Mesenchymal stem cell (in vitro differentiated cells and primary cell): ENCODE measurements around the gene NCKAP1.

Experiments
- DNase-seq: peaks from one replicate; pipeline ENCODE4 v3.0.0-alpha.2; 2013
- H2AFZ ChIP-seq: one replicate; pipeline ENCODE4 v1.6.1; 2013; ENCODE audit warnings: low read depth, mild to moderate bottlenecking, control low read depth, inconsistent platforms, low read length, moderate library complexity
- H2AK5ac ChIP-seq: 2 replicates; pipeline ENCODE4 v1.6.1; 2013; ENCODE audit warnings: low read length, moderate library complexity, mild to moderate bottlenecking, inconsistent platforms; ENCODE audit not compliant: severe bottlenecking
- H2BK120ac ChIP-seq: one replicate; pipeline ENCODE4 v1.6.1; 2013; ENCODE audit warnings: low read depth, mild to moderate bottlenecking, inconsistent platforms, low read length, moderate library complexity
- H2BK12ac ChIP-seq, 2 experiments: one replicate each; pipeline ENCODE4 v1.6.1; 2013; ENCODE audit warnings: inconsistent platforms in 2 of 2, low read length in 2 of 2, mild to moderate bottlenecking in 2 of 2, moderate library complexity in 2 of 2, control low read depth in 1 of 2
- H2BK15ac ChIP-seq: one replicate; pipeline ENCODE4 v1.6.1; 2013; ENCODE audit warnings: mild to moderate bottlenecking, low read depth, inconsistent platforms; ENCODE audit not compliant: poor library complexity, severe bottlenecking
- H2BK5ac ChIP-seq: 2 replicates; pipeline ENCODE4 v1.6.1; 2013; ENCODE audit warnings: low read depth, mild to moderate bottlenecking, low read length, control low read depth, inconsistent platforms; ENCODE audit not compliant: poor library complexity, severe bottlenecking
- H3K14ac ChIP-seq, 2 experiments: one replicate each; pipeline ENCODE4 v1.6.1; 2013; ENCODE audit warnings: inconsistent platforms in 2 of 2, low read length in 2 of 2, control low read depth in 1 of 2, mild to moderate bottlenecking in 1 of 2, moderate library complexity in 1 of 2
- H3K18ac ChIP-seq, 2 experiments: one replicate each; pipeline ENCODE4 v1.6.1; 2013; ENCODE audit warnings: inconsistent platforms in 2 of 2, low read length in 2 of 2, control low read depth in 1 of 2, low read depth in 1 of 2, mild to moderate bottlenecking in 1 of 2
- H3K23ac ChIP-seq, 2 experiments: one replicate each; pipeline ENCODE4 v1.6.1; 2013; ENCODE audit warnings: inconsistent platforms in 2 of 2, low read length in 2 of 2, mild to moderate bottlenecking in 2 of 2, moderate library complexity in 2 of 2, control low read depth in 1 of 2
- H3K27ac ChIP-seq: 2 replicates; pipeline ENCODE4 v1.5.1; 2013; ENCODE audit warnings: mild to moderate bottlenecking, moderate library complexity, low read length, control low read depth, inconsistent platforms; ENCODE audit not compliant: poor library complexity, severe bottlenecking
- H3K27me3 ChIP-seq, 2 experiments: 2 replicates each; pipeline versions ENCODE4 v1.6.1 to v1.7.0; 2013; ENCODE audit warnings: low read length in 2 of 2, mild to moderate bottlenecking in 2 of 2, moderate library complexity in 2 of 2, control low read depth in 1 of 2, inconsistent platforms in 1 of 2; ENCODE audit not compliant: control insufficient read depth in 1 of 2, insufficient read depth in 1 of 2
- H3K36me3 ChIP-seq, 2 experiments: 2 replicates each; pipeline versions ENCODE4 v1.6.1 to v1.7.0; 2013; ENCODE audit warnings: low read length in 2 of 2, control low read depth in 1 of 2, inconsistent platforms in 1 of 2, low read depth in 1 of 2, mild to moderate bottlenecking in 1 of 2; ENCODE audit not compliant: insufficient read depth in 2 of 2, control insufficient read depth in 1 of 2
- H3K4ac ChIP-seq, 2 experiments: one replicate each; pipeline ENCODE4 v1.6.1; 2013; ENCODE audit warnings: inconsistent platforms in 2 of 2, low read length in 2 of 2, mild to moderate bottlenecking in 2 of 2, moderate library complexity in 2 of 2, control low read depth in 1 of 2, low read depth in 1 of 2
- H3K4me1 ChIP-seq: 2 replicates; pipeline ENCODE4 v1.6.1; 2013; ENCODE audit warnings: low read depth, low read length, control low read depth; ENCODE audit not compliant: control insufficient read depth, insufficient read depth
- H3K4me2 ChIP-seq: 2 replicates; pipeline ENCODE4 v1.6.1; 2013; ENCODE audit warnings: low read length, mild to moderate bottlenecking, inconsistent platforms; ENCODE audit not compliant: poor library complexity, severe bottlenecking
- H3K4me3 ChIP-seq, 2 experiments: 2 replicates each; pipeline versions ENCODE4 v1.5.1 to v1.7.0; 2013; ENCODE audit warnings: low read length in 2 of 2, mild to moderate bottlenecking in 2 of 2, control low read depth in 1 of 2, low read depth in 1 of 2; ENCODE audit not compliant: insufficient read depth in 1 of 2
- H3K79me1 ChIP-seq: replicated peaks from 2 replicates; pipeline ENCODE4 v1.6.1; 2013; ENCODE audit warnings: mild to moderate bottlenecking, control low read depth, low read length, inconsistent platforms; ENCODE audit not compliant: poor library complexity, severe bottlenecking
- H3K9ac ChIP-seq: 2 replicates; pipeline ENCODE4 v1.7.0; 2013; ENCODE audit warnings: mild to moderate bottlenecking, low read length, moderate library complexity
- H3K9me3 ChIP-seq: 2 replicates; pipeline ENCODE4 v1.7.0; 2013; ENCODE audit warnings: mild to moderate bottlenecking, low read length; ENCODE audit not compliant: control insufficient read depth
- H4K8ac ChIP-seq: one replicate; pipeline ENCODE4 v1.6.1; 2013; ENCODE audit warnings: inconsistent platforms, mild to moderate bottlenecking, low read length, moderate library complexity
- H4K91ac ChIP-seq: one replicate; pipeline ENCODE4 v1.6.1; 2013; ENCODE audit warnings: mild to moderate bottlenecking, low read length, inconsistent platforms
- WGBS: methylation state at CpG from one replicate; pipeline ENCODE4 v1.1.7; 2013; ENCODE audit warnings: mixed read lengths; 5-methylcytosine and 5-hydroxymethylcytosine counted together

The NCKAP1 gene

DNA sequence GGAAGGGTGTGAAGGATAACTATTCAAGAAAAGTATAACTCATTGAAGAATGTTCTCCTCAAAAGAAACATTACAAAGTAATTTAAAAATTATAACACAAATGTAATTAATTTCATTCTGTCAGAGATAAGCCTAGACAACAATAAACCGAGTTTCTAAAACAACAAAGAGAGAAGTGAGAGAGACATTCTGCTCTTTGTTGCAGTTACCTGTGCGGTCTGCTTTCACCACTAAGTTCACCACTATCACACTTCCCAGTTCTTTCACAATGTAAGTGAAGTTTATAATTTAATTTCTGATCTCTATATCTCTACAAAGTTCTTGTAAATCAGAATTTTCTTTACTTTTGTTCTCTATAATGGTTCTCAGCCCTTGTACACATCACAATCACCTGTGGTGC, 95.5 kb downstream of the NCKAP1 start:
- H3K23ac ChIP-seq: no peak overlapping the region
- no peak overlapping the region for H3K4me3 ChIP-seq
- WGBS: 86% methylated on average over 1 of the region's 2 CpGs
- no peaks in the 10 kb centered on the region for H3K9me3 ChIP-seq
- peaks cover 5 to 84% of the 10 kb centered on the region in 2 experiments for H3K36me3 ChIP-seq
- H3K18ac ChIP-seq: no peak overlapping the region
- H3K27ac ChIP-seq: no peak overlapping the region
- H3K4me2 ChIP-seq: no peak overlapping the region
- H4K8ac ChIP-seq: no peak overlapping the region
- H4K91ac ChIP-seq: no peak overlapping the region
- H3K79me1 ChIP-seq: peaks cover 16% of the 10 kb centered on the region
- no peak overlapping the region for H2BK120ac ChIP-seq
- H2BK15ac ChIP-seq: no peak overlapping the region
- H3K27me3 ChIP-seq: no peaks in the 10 kb centered on the region
- H3K4me1 ChIP-seq: no peaks in the 10 kb centered on the region
- H2AFZ ChIP-seq: no peak overlapping the region
- no peak for DNase-seq
- no peak overlapping the region for H3K9ac ChIP-seq
- H2BK5ac ChIP-seq: no peak overlapping the region
- no peak overlapping the region for H2AK5ac ChIP-seq
- no peak overlapping the region for H3K4ac ChIP-seq
- no peak overlapping the region for H3K14ac ChIP-seq
- H2BK12ac ChIP-seq: no peak overlapping the region

DNA sequence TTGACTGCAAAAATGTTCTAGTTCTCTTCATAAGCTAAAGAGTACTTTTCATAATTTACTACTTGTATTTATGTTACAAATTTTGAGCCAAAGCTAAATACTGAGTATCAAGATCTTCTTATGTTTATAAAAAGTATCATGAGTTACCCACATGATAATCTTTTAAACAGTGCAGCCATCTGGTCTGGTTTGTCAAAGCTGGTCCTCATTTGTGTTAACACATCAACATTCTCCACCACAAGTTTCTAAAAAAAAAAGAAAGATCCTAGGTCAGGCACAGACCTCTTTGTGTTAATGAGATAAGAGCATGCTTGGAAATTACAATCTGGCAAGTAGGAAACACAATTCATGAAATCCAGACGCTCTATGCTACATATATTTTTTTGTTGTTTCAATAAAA, 96.3 kb downstream of the NCKAP1 start:
- Histone ChIP-seq H3K36me3 (peaks cover 5 to 85% of the 10 kb centered on the region in 2 experiments), H2BK12ac (no peak overlapping the region), H4K8ac (no peak overlapping the region), H2AK5ac (no peak overlapping the region), H3K4me1 (no peaks in the 10 kb centered on the region), H3K79me1 (peaks cover 17% of the 10 kb centered on the region), H3K14ac (no peak overlapping the region), H3K9me3 (no peaks in the 10 kb centered on the region), H3K9ac (no peak overlapping the region), H2BK15ac (no peak overlapping the region), H3K27ac (no peak overlapping the region), H2BK5ac (no peak overlapping the region), H2BK120ac (no peak overlapping the region), H3K23ac (no peak overlapping the region), H3K4ac (no peak overlapping the region), H3K18ac (no peak overlapping the region), H3K4me2 (no peak overlapping the region), H4K91ac (no peak overlapping the region), H3K27me3 (no peaks in the 10 kb centered on the region), H3K4me3 (no peak overlapping the region), H2AFZ (no peak overlapping the region)
- no CpG with 5 or more reads among the region's 1 CpG for WGBS
- DNase-seq: peak; percentile 65

- no peaks in the 10 kb centered on the region for H3K9me3 ChIP-seq
- H3K27ac ChIP-seq: no peak overlapping the region
- H2AFZ ChIP-seq: no peak overlapping the region
- no peaks in the 10 kb centered on the region for H3K27me3 ChIP-seq
- no peak overlapping the region for H2BK12ac ChIP-seq
- no peak overlapping the region for H3K18ac ChIP-seq
- H2BK5ac ChIP-seq: no peak overlapping the region
- H3K9ac ChIP-seq: no peak overlapping the region
- H3K4me1 ChIP-seq: no peaks in the 10 kb centered on the region
- no peak overlapping the region for H2BK15ac ChIP-seq
- no peak overlapping the region for H4K91ac ChIP-seq
- no peak overlapping the region for H2BK120ac ChIP-seq
- no peak overlapping the region for H3K4me3 ChIP-seq
- DNase-seq: peak; percentile 43
- peaks cover 5 to 85% of the 10 kb centered on the region in 2 experiments for H3K36me3 ChIP-seq
- no peak overlapping the region for H3K4me2 ChIP-seq
- no CpG with 5 or more reads among the region's 2 CpGs for WGBS
- no peak overlapping the region for H4K8ac ChIP-seq
- H3K14ac ChIP-seq: no peak overlapping the region
- H3K23ac ChIP-seq: no peak overlapping the region
- H2AK5ac ChIP-seq: no peak overlapping the region
- H3K79me1 ChIP-seq: peaks cover 16% of the 10 kb centered on the region
- no peak overlapping the region for H3K4ac ChIP-seq
Observed at GRCh38 chr2:182941121-182941722, 97.0 kb downstream of the NCKAP1 start.

DNA sequence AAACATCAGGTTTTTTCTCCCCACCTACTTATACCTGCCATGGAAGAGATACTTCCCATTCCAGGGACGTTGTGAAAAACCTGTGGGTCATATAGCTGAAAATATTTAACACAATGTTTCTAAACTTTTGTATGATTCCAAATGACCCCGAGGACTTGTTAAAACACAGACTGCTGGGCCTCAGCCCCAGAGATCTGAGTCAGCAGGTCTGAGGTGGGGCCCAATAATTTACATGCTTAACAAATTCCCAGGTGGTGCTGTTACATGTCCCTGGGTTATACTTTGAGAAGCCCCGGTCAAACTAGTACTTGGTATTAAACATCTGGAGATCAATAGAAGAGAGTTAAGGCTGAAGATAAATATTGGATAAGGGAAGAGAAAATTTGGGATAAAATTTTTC, 100.4 kb downstream of the NCKAP1 start:
- H3K18ac ChIP-seq: no peak overlapping the region

More for the DNA sequence above, 100.4 kb downstream of the NCKAP1 start:
- H3K4me2 ChIP-seq: no peak overlapping the region
- H3K4ac ChIP-seq: no peak overlapping the region
- no peak overlapping the region for H2AK5ac ChIP-seq
- H4K91ac ChIP-seq: no peak overlapping the region
- no peak overlapping the region for H3K27ac ChIP-seq
- H2BK15ac ChIP-seq: no peak overlapping the region
- H3K27me3 ChIP-seq: no peaks in the 10 kb centered on the region
- no peak overlapping the region for H3K9ac ChIP-seq
- peaks cover 15% of the 10 kb centered on the region for H3K79me1 ChIP-seq
- H2BK12ac ChIP-seq: no peak overlapping the region
- no peak for DNase-seq
- H4K8ac ChIP-seq: no peak overlapping the region
- peaks cover 3% of the 10 kb centered on the region for H3K4me1 ChIP-seq
- H3K9me3 ChIP-seq: no peaks in the 10 kb centered on the region
- H2AFZ ChIP-seq: no peak overlapping the region
- no peak overlapping the region for H2BK120ac ChIP-seq
- peaks cover 10 to 92% of the 10 kb centered on the region in 2 experiments for H3K36me3 ChIP-seq
- 91% methylated on average over 2 of the region's 3 CpGs for WGBS
- H2BK5ac ChIP-seq: no peak overlapping the region
- H3K14ac ChIP-seq: no peak overlapping the region
- H3K23ac ChIP-seq: no peak overlapping the region
- no peak overlapping the region for H3K4me3 ChIP-seq
